SK-N-SH (cell line): ENCODE measurements around the gene KLHL26. TPM values are rescaled to one million over a fixed set of nuclear protein-coding genes. Genes with fewer than 3 reads are reported as not detected.

Source experiments
- CTCF ChIA-PET: fragments of 300-600, 350-600 bp; formaldehyde crosslinking; extraction: SDS; loops from one replicate; lab custom pipeline; 2021; lab: Yijun Ruan, JAX
- POLR2A ChIA-PET: fragments of 350-600 bp; sonication (Branson Sonifier 250); formaldehyde crosslinking; extraction: SDS; loops from one replicate; lab custom pipeline; 2020; ENCODE audit warnings: antibody characterized with exemption, inconsistent platforms; lab: Yijun Ruan, JAX
- DNase-seq: peaks from one replicate; pipeline ENCODE4 v3.0.0; 2012
- H2AFZ ChIP-seq: fragments of 200-600 bp; sonication (generic); 2 replicates; pipeline ENCODE4 v1.8.1; 2016; ENCODE audit warnings: antibody characterized with exemption, mild to moderate bottlenecking, low read depth
- H3F3A ChIP-seq: fragments of 200-600 bp; sonication (generic); replicated peaks from 2 replicates; pipeline ENCODE3; 2016; ENCODE audit warnings: antibody characterized with exemption, mild to moderate bottlenecking; ENCODE audit not compliant: insufficient read depth
- H3K27ac ChIP-seq, 2 experiments: fragments of 200-500 bp in 1 of 2; fragments of 200-600 bp in 1 of 2; sonication (Bioruptor generic) in 1 of 2; sonication (generic), shearing (Covaris generic) in 1 of 2; 2 replicates each; pipeline versions ENCODE4 v1.5.1 to v1.6.1; 2014 to 2016; ENCODE audit warnings: low read depth in 2 of 2, inconsistent platforms in 1 of 2, low read length in 1 of 2, mild to moderate bottlenecking in 1 of 2, mixed read lengths in 1 of 2
- H3K27me3 ChIP-seq: fragments of 200-600 bp; sonication (generic), shearing (Covaris generic); 2 replicates; pipeline ENCODE4 v1.6.1; 2016; ENCODE audit warnings: mixed run types; ENCODE audit not compliant: insufficient read depth
- H3K36me3 ChIP-seq, 2 experiments: fragments of 200-500 bp in 1 of 2; fragments of 200-600 bp in 1 of 2; sonication (Bioruptor generic) in 1 of 2; sonication (generic) in 1 of 2; replicated peaks in 1 of 2; 2 replicates each; pipeline versions ENCODE3 to v1.5.1; 2014 to 2016; ENCODE audit warnings: low read length in 1 of 2, mild to moderate bottlenecking in 1 of 2; ENCODE audit not compliant: insufficient read depth in 2 of 2, control insufficient read depth in 1 of 2
- H3K4me1 ChIP-seq, 2 experiments: fragments of 200-500 bp in 1 of 2; fragments of 200-600 bp in 1 of 2; sonication (Bioruptor generic) in 1 of 2; sonication (generic), shearing (Covaris generic) in 1 of 2; 2 replicates each; pipeline versions ENCODE4 v1.5.1 to v1.6.1; 2014 to 2016; ENCODE audit warnings: low read depth in 1 of 2, low read length in 1 of 2, mixed run types in 1 of 2; ENCODE audit not compliant: insufficient read depth in 2 of 2, control insufficient read depth in 1 of 2
- H3K4me2 ChIP-seq: fragments of 200-600 bp; sonication (generic), shearing (Covaris generic); 2 replicates; pipeline ENCODE4 v1.6.1; 2017; ENCODE audit warnings: mixed run types
- H3K4me3 ChIP-seq, 2 experiments: fragments of 200-500 bp in 1 of 2; fragments of 200-600 bp in 1 of 2; sonication (Bioruptor generic) in 1 of 2; sonication (generic), shearing (Covaris generic) in 1 of 2; 2 replicates each; pipeline versions ENCODE4 v1.5.1 to v1.8.1; 2014 to 2016; ENCODE audit warnings: low read depth in 2 of 2, inconsistent platforms in 1 of 2, low read length in 1 of 2, mild to moderate bottlenecking in 1 of 2, mixed read lengths in 1 of 2, moderate library complexity in 1 of 2
- H3K79me2 ChIP-seq: fragments of 200-600 bp; sonication (generic); 2 replicates; pipeline ENCODE4 v1.8.1; 2017; ENCODE audit warnings: mild to moderate bottlenecking; ENCODE audit not compliant: insufficient read depth
- H3K9ac ChIP-seq: fragments of 200-600 bp; sonication (generic); 2 replicates; pipeline ENCODE4 v1.6.1; 2017; ENCODE audit warnings: mixed run types
- H3K9me2 ChIP-seq: fragments of 200-600 bp; sonication (generic); 2 replicates; pipeline ENCODE4 v1.6.1; 2017; ENCODE audit warnings: mixed run types
- H3K9me3 ChIP-seq: fragments of 200-600 bp; sonication (generic); 2 replicates; pipeline ENCODE4 v1.6.1; 2017; ENCODE audit warnings: mixed run types, mild to moderate bottlenecking, moderate library complexity
- H4K20me1 ChIP-seq: fragments of 200-600 bp; sonication (generic); 2 replicates; pipeline ENCODE4 v1.6.1; 2017; ENCODE audit warnings: mild to moderate bottlenecking, mixed run types; ENCODE audit not compliant: insufficient read depth
- CHD2 ChIP-seq: fragments of 150-350 bp; IDR thresholded peaks from 2 replicates; pipeline ENCODE4 v1.6.1; 2018; ENCODE audit warnings: low read length; ENCODE audit not compliant: partially characterized antibody
- ELF1 ChIP-seq: IDR thresholded peaks from 2 replicates; pipeline ENCODE4 v1.4.0; 2012
- EZH2phosphoT487 ChIP-seq: fragments of 200-600 bp; sonication (generic); IDR thresholded peaks from 2 replicates; pipeline ENCODE4 v1.6.1; 2017; ENCODE audit warnings: low read depth, mixed run types, mild to moderate bottlenecking, antibody characterized with exemption, moderate library complexity, borderline replicate concordance
- GATA2 ChIP-seq: sonication (generic); formaldehyde crosslinking; IDR thresholded peaks from 2 replicates; pipeline ENCODE4 v1.5.0; 2020; ENCODE audit warnings: mild to moderate bottlenecking, missing genetic modification reagents
- JUND ChIP-seq: IDR thresholded peaks from 2 replicates; pipeline ENCODE4 v1.4.0; 2012
- MEF2A ChIP-seq: IDR thresholded peaks from 2 replicates; pipeline ENCODE4 v1.4.0; 2012; ENCODE audit warnings: low read depth, borderline replicate concordance
- MXI1 ChIP-seq: IDR thresholded peaks from 2 replicates; pipeline ENCODE4 v1.6.1; 2012; ENCODE audit warnings: mild to moderate bottlenecking, low read depth, low read length, improper control_type of control experiment
- RAD21 ChIP-seq: IDR thresholded peaks from 2 replicates; pipeline ENCODE4 v1.6.1; 2012; ENCODE audit warnings: mild to moderate bottlenecking, low read length
- RCOR1 ChIP-seq: fragments of 150-350 bp; IDR thresholded peaks from 2 replicates; pipeline ENCODE4 v1.6.1; 2017; ENCODE audit warnings: antibody characterized with exemption, low read length
- RFX5 ChIP-seq: IDR thresholded peaks from 2 replicates; pipeline ENCODE4 v1.6.1; 2012; ENCODE audit warnings: mild to moderate bottlenecking, improper control_type of control experiment, low read length
- SIN3A ChIP-seq: IDR thresholded peaks from 2 replicates; pipeline ENCODE4 v1.6.1; 2012; ENCODE audit warnings: low read depth, mild to moderate bottlenecking, low read length, moderate library complexity, borderline replicate concordance
- TAF1 ChIP-seq: IDR thresholded peaks from 2 replicates; pipeline ENCODE4 v1.6.1; 2012; ENCODE audit warnings: low read depth, mild to moderate bottlenecking, low read length, moderate library complexity, borderline replicate concordance
- TCF12 ChIP-seq: IDR thresholded peaks from 2 replicates; pipeline ENCODE4 v1.4.0; 2012
- WGBS: methylation state at CpG from one replicate; pipeline ENCODE4 v1.1.6; 2017; ENCODE audit warnings: low lambda C conversion rate; 5-methylcytosine and 5-hydroxymethylcytosine counted together
- polyA plus RNA-seq, 3 experiments: library from polyadenylated mRNA; depleted of rRNA; stranded (reverse); fragments of >200 nt; gene quantifications; 2 replicates each; pipeline ENCODE4 v1.2.3, GENCODE V29; 2012
- TF ChIP-seq, protein P1 (sequence below): IDR thresholded peaks from 2 replicates; pipeline ENCODE4; 2012
- TF ChIP-seq, protein P2 (sequence below): IDR thresholded peaks from 2 replicates; pipeline ENCODE4 v1.4.0; 2012; ENCODE audit warnings: low read depth, borderline replicate concordance
- TF ChIP-seq, protein P3 (sequence below): IDR thresholded peaks from 2 replicates; pipeline ENCODE4 v1.4.0; 2012; ENCODE audit warnings: low read depth, borderline replicate concordance
- TF ChIP-seq, protein P4 (sequence below): IDR thresholded peaks from 2 replicates; pipeline ENCODE4 v1.6.1; 2012; ENCODE audit warnings: mild to moderate bottlenecking, low read depth, low read length, moderate library complexity

The KLHL26 gene
- polyA plus RNA-seq, 1 of the 3 experiments (the other 2 are of a cell fraction): 4.6 TPM

DNA sequence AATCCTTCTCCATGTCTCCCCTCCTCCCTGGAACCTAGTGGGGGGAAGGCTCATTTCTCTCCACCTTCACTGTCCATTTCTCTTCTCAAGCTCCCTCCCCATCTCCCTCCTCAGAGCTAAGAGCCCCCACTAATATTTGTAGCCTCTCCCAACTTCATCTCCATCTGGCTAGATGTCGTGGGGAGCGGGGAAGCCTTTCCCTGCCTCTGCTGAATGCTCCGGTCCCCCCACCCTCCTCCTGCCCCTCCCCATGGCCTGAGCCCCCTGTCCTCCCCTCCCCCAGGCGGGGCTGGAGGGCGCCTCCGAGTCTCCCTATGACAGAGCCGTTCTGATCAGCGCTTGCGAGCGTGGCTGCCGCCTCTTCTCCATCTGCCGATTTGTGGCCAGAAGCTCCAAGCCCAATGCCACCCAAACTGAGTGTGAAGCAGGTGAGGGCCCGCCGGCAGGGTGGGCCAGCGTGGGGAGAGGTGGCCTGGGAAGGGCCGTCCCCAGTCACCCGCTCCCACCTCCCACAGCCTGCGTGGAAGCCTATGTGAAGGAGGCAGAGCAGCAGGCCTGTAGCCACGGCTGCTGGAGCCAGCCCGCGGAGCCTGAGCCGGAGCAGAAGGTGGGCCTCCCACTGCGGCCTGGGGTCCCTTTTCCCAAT, 23.1 kb upstream of the KLHL26 start:
- Histone ChIP-seq H3K27me3 (peaks cover 36% of the 10 kb centered on the region), H3K79me2 (no peaks in the 10 kb centered on the region), H3K4me3 (peak overlapping the region in 1 of 2 experiments; percentile 78; a peak in 1 of 4 replicates), H2AFZ (no peak overlapping the region), H3K9me3 (no peaks in the 10 kb centered on the region), H3F3A (peaks cover 14% of the 10 kb centered on the region), H3K9ac (no peak overlapping the region), H3K4me1 (peaks cover 15 to 19% of the 10 kb centered on the region in 2 experiments; a peak in 2 of 4 replicates), H3K36me3 (no peaks in the 10 kb centered on the region), H3K9me2 (no peaks in the 10 kb centered on the region), H3K4me2 (peak overlapping the region; percentile 99), H3K27ac (no peak overlapping the region), H4K20me1 (no peaks in the 10 kb centered on the region)
- TF ChIP-seq TCF12: no peak
- no peak for TF ChIP-seq GATA2 (CRISPR knock-in tag)
- TF ChIP-seq EZH2phosphoT487: no peak
- no peak for TF ChIP-seq RFX5
- TF ChIP-seq JUND: no peak
- TF ChIP-seq TAF1: no peak
- no peak for TF ChIP-seq RAD21
- TF ChIP-seq, protein P1, sequence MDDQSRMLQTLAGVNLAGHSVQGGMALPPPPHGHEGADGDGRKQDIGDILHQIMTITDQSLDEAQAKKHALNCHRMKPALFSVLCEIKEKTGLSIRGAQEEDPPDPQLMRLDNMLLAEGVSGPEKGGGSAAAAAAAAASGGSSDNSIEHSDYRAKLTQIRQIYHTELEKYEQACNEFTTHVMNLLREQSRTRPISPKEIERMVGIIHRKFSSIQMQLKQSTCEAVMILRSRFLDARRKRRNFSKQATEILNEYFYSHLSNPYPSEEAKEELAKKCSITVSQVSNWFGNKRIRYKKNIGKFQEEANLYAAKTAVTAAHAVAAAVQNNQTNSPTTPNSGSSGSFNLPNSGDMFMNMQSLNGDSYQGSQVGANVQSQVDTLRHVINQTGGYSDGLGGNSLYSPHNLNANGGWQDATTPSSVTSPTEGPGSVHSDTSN: no peak
- TF ChIP-seq, protein P2, sequence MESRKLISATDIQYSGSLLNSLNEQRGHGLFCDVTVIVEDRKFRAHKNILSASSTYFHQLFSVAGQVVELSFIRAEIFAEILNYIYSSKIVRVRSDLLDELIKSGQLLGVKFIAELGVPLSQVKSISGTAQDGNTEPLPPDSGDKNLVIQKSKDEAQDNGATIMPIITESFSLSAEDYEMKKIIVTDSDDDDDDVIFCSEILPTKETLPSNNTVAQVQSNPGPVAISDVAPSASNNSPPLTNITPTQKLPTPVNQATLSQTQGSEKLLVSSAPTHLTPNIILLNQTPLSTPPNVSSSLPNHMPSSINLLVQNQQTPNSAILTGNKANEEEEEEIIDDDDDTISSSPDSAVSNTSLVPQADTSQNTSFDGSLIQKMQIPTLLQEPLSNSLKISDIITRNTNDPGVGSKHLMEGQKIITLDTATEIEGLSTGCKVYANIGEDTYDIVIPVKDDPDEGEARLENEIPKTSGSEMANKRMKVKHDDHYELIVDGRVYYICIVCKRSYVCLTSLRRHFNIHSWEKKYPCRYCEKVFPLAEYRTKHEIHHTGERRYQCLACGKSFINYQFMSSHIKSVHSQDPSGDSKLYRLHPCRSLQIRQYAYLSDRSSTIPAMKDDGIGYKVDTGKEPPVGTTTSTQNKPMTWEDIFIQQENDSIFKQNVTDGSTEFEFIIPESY: no peak
- no peak for TF ChIP-seq CHD2
- TF ChIP-seq MEF2A: no peak
- no peak for TF ChIP-seq ELF1
- TF ChIP-seq RCOR1: no peak
- CTCF ChIA-PET: interaction anchor here (0.7 to 2.2 kb wide), 5 partner anchors 11 to 252 kb away, joined by 3 to 9 read pairs (median 4); no protein-coding TSS in a partner anchor
- DNase-seq: no peak
- POLR2A ChIA-PET: interaction anchor here (1.9 kb wide), 1 partner anchor 24 kb away, joined by 9 read pairs; no protein-coding TSS in a partner anchor
- WGBS: 90% methylated on average over 15 of the region's 23 CpGs

DNA sequence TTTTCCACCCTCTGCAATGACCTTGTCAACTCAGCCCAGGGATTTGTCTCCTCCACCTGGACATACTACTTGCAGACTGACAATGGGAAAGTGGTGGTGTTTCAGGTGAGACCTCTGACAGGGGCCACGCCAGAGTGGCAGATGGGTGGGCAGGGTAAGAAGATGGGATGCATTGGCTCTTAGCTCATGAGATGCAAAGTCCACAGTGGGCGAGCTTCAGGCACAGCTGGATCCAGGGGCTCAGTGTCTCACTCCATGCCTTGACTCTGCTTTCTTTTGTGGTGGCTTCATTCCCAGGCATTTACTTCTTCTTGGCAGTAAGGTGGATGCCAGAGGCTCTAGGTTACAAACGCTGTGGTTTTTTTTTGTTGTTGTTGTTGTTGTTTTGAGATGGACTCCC, 20.8 kb upstream of the KLHL26 start:
- H4K20me1 ChIP-seq: no peaks in the 10 kb centered on the region
- peaks cover 14% of the 10 kb centered on the region for H3K27me3 ChIP-seq
- POLR2A ChIA-PET: no interaction called here
- H3K4me2 ChIP-seq: no peak overlapping the region
- CTCF ChIA-PET: no interaction called here
- peaks cover 5% of the 10 kb centered on the region for H3F3A ChIP-seq
- no peaks in the 10 kb centered on the region for H3K9me2 ChIP-seq
- no peak overlapping the region for H3K9ac ChIP-seq
- peaks cover 12 to 17% of the 10 kb centered on the region in 2 experiments; a peak in 2 of 4 replicates for H3K4me1 ChIP-seq
- no peaks in the 10 kb centered on the region for H3K36me3 ChIP-seq
- H2AFZ ChIP-seq: no peak overlapping the region
- WGBS: 77% methylated on average over 3 of the region's 3 CpGs
- H3K79me2 ChIP-seq: no peaks in the 10 kb centered on the region
- no peaks in the 10 kb centered on the region for H3K9me3 ChIP-seq
- no peak for DNase-seq
- H3K4me3 ChIP-seq: no peak overlapping the region
- H3K27ac ChIP-seq: no peak overlapping the region
- TF ChIP-seq MXI1 (no peak), ELF1 (no peak), RAD21 (no peak), EZH2phosphoT487 (no peak), TAF1 (no peak), SIN3A (no peak)
- TF ChIP-seq, protein P3, sequence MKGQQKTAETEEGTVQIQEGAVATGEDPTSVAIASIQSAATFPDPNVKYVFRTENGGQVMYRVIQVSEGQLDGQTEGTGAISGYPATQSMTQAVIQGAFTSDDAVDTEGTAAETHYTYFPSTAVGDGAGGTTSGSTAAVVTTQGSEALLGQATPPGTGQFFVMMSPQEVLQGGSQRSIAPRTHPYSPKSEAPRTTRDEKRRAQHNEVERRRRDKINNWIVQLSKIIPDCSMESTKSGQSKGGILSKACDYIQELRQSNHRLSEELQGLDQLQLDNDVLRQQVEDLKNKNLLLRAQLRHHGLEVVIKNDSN: no peak
- TF ChIP-seq, protein P4, sequence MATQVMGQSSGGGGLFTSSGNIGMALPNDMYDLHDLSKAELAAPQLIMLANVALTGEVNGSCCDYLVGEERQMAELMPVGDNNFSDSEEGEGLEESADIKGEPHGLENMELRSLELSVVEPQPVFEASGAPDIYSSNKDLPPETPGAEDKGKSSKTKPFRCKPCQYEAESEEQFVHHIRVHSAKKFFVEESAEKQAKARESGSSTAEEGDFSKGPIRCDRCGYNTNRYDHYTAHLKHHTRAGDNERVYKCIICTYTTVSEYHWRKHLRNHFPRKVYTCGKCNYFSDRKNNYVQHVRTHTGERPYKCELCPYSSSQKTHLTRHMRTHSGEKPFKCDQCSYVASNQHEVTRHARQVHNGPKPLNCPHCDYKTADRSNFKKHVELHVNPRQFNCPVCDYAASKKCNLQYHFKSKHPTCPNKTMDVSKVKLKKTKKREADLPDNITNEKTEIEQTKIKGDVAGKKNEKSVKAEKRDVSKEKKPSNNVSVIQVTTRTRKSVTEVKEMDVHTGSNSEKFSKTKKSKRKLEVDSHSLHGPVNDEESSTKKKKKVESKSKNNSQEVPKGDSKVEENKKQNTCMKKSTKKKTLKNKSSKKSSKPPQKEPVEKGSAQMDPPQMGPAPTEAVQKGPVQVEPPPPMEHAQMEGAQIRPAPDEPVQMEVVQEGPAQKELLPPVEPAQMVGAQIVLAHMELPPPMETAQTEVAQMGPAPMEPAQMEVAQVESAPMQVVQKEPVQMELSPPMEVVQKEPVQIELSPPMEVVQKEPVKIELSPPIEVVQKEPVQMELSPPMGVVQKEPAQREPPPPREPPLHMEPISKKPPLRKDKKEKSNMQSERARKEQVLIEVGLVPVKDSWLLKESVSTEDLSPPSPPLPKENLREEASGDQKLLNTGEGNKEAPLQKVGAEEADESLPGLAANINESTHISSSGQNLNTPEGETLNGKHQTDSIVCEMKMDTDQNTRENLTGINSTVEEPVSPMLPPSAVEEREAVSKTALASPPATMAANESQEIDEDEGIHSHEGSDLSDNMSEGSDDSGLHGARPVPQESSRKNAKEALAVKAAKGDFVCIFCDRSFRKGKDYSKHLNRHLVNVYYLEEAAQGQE: no peak
- TF ChIP-seq, protein P2: no peak
